DOHH2 (cell line): ENCODE measurements around the gene ACLY.

Experiments used
- CTCF ChIP-seq: fragments of 200-600 bp; sonication (generic); IDR thresholded peaks from one replicate; pipeline ENCODE4 v1.5.1; 2014; ENCODE audit warnings: antibody characterized with exemption, mild to moderate bottlenecking, low read depth, low read length; ENCODE audit not compliant: poor library complexity, severe bottlenecking
- EZH2phosphoT487 ChIP-seq: fragments of 200-600 bp; sonication (generic); IDR thresholded peaks from 2 replicates; pipeline ENCODE4 v1.6.1; 2017; ENCODE audit warnings: borderline replicate concordance, mild to moderate bottlenecking, antibody characterized with exemption, low read length, moderate library complexity, mixed read lengths

DNA sequence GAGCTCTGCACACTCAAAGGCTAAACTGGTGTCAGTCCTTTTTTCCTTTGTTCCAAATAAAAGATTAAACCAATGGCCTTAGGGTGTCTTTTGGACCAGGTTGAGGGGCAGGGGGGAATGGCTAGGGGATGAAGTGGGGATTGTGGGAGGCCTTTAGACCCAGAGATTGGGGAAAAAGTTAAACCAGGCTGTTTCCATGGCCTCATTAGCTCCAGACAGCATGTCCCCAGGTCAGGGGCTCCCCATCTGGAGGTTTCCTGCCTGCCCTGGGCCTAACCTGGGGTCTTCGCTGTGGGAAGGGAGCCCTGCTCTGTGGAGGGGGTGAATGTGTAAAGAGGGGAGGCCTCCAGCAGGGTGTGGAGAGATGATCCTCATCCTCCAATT is 95.6 kb downstream of the ACLY start:
- no peak for TF ChIP-seq CTCF
- no peak for TF ChIP-seq EZH2phosphoT487
